Globus pallidus (tissue), 1 donor: ENCODE measurements around the gene TPP2.

Experiments
- DNase-seq: peaks from one replicate; pipeline ENCODE4 v3.0.0-alpha.2; 2015; ENCODE audit warnings: low spot score

TPP2 gene

GRCh38 chr13:102657630-102658029, 60.8 kb downstream of the TPP2 start:
- no peak for DNase-seq

GRCh38 chr13:102658660-102659059, 61.9 kb downstream of the TPP2 start:
- DNase-seq = no peak

- no peak for DNase-seq
These were observed 62.5 kb downstream of the TPP2 start for GRCh38 chr13:102659168-102659713.

- no peak for DNase-seq
These were observed 70.2 kb downstream of the TPP2 start for GRCh38 chr13:102667023-102667422.

- DNase-seq = no peak
These were observed 71.1 kb downstream of the TPP2 start for GRCh38 chr13:102667911-102668310.

- DNase-seq = no peak
These were observed 73.3 kb downstream of the TPP2 start for GRCh38 chr13:102670130-102670529.

- no peak for DNase-seq
These were observed 78.3 kb downstream of the TPP2 start for GRCh38 chr13:102675115-102675514.

GRCh38 chr13:102677122-102677521, 80.3 kb downstream of the TPP2 start:
- no peak for DNase-seq

- no peak for DNase-seq
These were observed 81.7 kb downstream of the TPP2 start for GRCh38 chr13:102678339-102679107.

- DNase-seq = no peak
These were observed 82.8 kb downstream of the TPP2 start for GRCh38 chr13:102679449-102680132.

- no peak for DNase-seq
These were observed 83.4 kb downstream of the TPP2 start for GRCh38 chr13:102680133-102680717.

- DNase-seq = peak; percentile 11
These were observed 84.3 kb downstream of the TPP2 start for GRCh38 chr13:102680842-102681740.

GRCh38 chr13:102682211-102682610, 85.4 kb downstream of the TPP2 start:
- DNase-seq = no peak

- DNase-seq = no peak
These were observed 85.9 kb downstream of the TPP2 start for GRCh38 chr13:102682727-102683126.

GRCh38 chr13:102683637-102684036, 86.9 kb downstream of the TPP2 start:
- DNase-seq = no peak

GRCh38 chr13:102686024-102686423, 89.2 kb downstream of the TPP2 start:
- DNase-seq = no peak

- no peak for DNase-seq
These were observed 90.7 kb downstream of the TPP2 start for GRCh38 chr13:102687520-102687919.

- no peak for DNase-seq
These were observed 91.7 kb downstream of the TPP2 start for GRCh38 chr13:102688306-102688973.

- no peak for DNase-seq
These were observed 94.1 kb downstream of the TPP2 start for GRCh38 chr13:102690883-102691282.

- DNase-seq = no peak
These were observed 95.7 kb downstream of the TPP2 start for GRCh38 chr13:102692491-102692826.

- no peak for DNase-seq
These were observed 96.5 kb downstream of the TPP2 start for GRCh38 chr13:102693250-102693649.
